ENCODE data around the gene NHEJ1. TPM values are rescaled to one million over a fixed set of nuclear protein-coding genes. Genes with fewer than 3 reads are reported as not detected.
A peak's percentile ranks its signal among the peaks of the same experiment; 100 is the strongest.

Gene NHEJ1
- total RNA-seq, 2 experiments from 2014 or later, result 20.7 to 23.8 TPM

DNA sequence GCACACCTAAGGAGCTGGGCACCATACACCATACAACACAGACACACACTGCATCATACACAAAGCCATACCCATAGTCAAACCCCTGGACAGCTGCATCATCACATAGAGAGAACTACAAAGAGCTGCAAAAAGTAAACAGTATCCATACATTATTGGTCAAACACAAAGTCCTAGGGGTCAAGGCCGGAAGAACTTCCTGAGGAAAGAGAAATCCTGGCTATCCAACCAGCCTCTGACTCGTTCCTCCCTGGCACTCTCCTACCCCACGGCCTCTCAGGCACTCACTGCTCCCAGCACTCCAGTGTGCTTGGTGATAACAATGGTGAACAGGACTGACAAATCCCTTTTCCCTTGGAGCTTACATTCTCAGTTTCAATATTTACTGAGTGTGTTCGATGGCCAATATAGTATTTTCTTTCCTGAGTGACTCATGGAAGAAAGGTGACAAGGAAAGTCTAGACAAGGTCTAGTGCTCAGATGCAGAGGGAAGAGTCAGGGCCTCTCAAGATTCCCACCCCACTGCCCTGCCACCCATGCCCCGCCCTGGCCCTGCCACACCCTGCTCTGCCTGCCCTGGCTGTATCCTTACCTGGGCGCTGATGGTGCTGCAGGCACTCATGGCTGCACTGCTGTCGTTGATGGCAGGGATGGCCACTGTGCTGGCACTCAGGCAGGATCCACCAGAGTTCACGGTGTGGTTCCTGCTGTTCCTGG, 122.7 kb downstream of the NHEJ1 start:
- no peaks in the 10 kb centered on the region for H3K36me3 Mint-ChIP-seq (ENCODE audit: low read depth)
- peaks cover 9% of the 10 kb centered on the region for H3K4me1 Mint-ChIP-seq
- H3K27ac Mint-ChIP-seq, result no peak overlapping the region
- no peaks in the 10 kb centered on the region for H3K9me3 Mint-ChIP-seq (ENCODE audit: low read depth)
- no peak for DNase-seq
- ChIA-PET CTCF (interaction anchor here (0.6 to 1.1 kb wide), 3 partner anchors 13 to 82 kb away, joined by 3 to 4 read pairs (median 3); no protein-coding TSS in a partner anchor), POLR2A (no interaction called here)
- no peak overlapping the region for H3K4me3 Mint-ChIP-seq
- intact Hi-C loops (cut with DNase I, micrococcal nuclease), result no loop called here
- peaks cover 37% of the 10 kb centered on the region for H3K27me3 Mint-ChIP-seq
- ATAC-seq, result no peak

- intact Hi-C loops (cut with DNase I, micrococcal nuclease), result no loop called here
- Mint-ChIP-seq H3K27me3 (peaks cover 29% of the 10 kb centered on the region), H3K36me3 (ENCODE audit: low read depth) (no peaks in the 10 kb centered on the region), H3K27ac (no peak overlapping the region), H3K4me3 (no peak overlapping the region), H3K4me1 (peaks cover under 1% of the 10 kb centered on the region), H3K9me3 (ENCODE audit: low read depth) (no peaks in the 10 kb centered on the region)
- ChIA-PET CTCF (interaction anchor here (0.8 to 1.3 kb wide), 3 partner anchors 9 to 18 kb away, joined by 3 to 5 read pairs (median 3); no protein-coding TSS in a partner anchor), POLR2A (no interaction called here)
- ATAC-seq, result no peak
- DNase-seq, result no peak
Measured at GRCh38 chr2:219035942-219036341, 124.7 kb downstream of the NHEJ1 start.

DNA sequence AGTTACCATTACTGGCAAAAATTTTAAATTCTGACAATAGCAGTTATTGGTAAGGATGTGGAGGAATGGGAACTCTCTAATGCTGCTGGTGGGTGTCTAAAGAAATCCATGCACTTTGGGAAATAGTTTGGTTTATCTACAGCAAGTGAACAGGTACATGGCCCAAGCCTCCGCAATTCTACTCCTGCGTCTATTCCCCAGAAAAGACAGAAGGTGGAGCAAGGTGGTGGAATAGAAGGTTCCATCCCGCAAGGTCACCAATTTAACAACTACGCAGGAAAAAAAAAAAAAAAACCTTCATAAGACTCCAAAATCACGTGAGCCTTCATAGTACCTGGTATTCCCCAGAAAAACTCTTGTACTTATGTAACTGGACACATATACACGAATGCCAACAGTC, 125.8 kb downstream of the NHEJ1 start:
- peaks cover 24% of the 10 kb centered on the region for H3K27me3 Mint-ChIP-seq
- H3K27ac Mint-ChIP-seq, result no peak overlapping the region
- CTCF ChIA-PET, result interaction anchor here (1.0 to 1.3 kb wide), 2 partner anchors 8 to 13 kb away, joined by 3 to 5 read pairs; no protein-coding TSS in a partner anchor
- POLR2A ChIA-PET, result no interaction called here
- H3K4me1 Mint-ChIP-seq, result no peaks in the 10 kb centered on the region
- H3K4me3 Mint-ChIP-seq, result no peak overlapping the region
- ATAC-seq, result no peak
- no peaks in the 10 kb centered on the region for H3K9me3 Mint-ChIP-seq (ENCODE audit: low read depth)
- DNase-seq, result no peak
- intact Hi-C loops (cut with DNase I, micrococcal nuclease), result no loop called here
- no peaks in the 10 kb centered on the region for H3K36me3 Mint-ChIP-seq (ENCODE audit: low read depth)

DNA sequence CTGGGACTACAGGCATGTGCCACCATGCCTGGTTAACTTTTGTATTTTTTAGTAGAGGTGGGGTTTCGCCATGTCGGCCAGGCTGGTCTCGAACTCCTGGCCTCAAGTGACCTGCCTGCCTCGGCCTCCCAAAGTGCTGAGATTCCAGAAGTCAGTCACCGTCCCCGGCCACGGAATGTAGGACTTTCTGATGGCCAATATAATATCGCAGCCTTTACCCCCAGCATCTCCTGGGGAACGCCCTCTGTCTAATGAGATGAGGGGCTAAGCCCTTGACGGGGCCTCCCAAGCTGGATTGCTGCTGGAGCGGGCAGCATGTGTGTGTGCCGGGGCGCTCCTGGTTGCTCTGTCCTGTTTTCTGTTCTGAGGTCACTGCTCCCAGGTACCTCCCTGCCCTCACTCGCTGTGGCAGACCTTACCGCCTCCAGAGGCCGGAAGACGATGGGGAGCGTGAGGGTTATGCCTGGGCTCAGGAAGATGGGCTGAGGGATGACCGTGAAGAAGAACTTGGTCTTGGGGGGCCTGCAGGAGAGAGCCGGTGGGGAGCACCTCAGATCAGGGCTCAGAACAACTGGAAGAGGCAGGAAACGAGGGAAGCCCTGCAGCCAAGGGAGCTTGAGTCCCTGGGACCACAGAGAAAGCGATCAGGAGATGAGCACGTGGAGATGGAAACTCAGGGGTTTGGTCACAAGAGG, 128.4 kb downstream of the NHEJ1 start:
- CTCF ChIA-PET, result interaction anchor here (0.7 kb wide), 1 partner anchor 415 kb away, joined by 3 read pairs; no protein-coding TSS in a partner anchor
- POLR2A ChIA-PET, result no interaction called here
- H3K36me3 Mint-ChIP-seq (ENCODE audit: low read depth), result no peaks in the 10 kb centered on the region
- H3K27me3 Mint-ChIP-seq, result peaks cover 14% of the 10 kb centered on the region
- DNase-seq (no peak), ATAC-seq (no peak)
- no peak overlapping the region for H3K27ac Mint-ChIP-seq
- no peaks in the 10 kb centered on the region for H3K4me1 Mint-ChIP-seq
- no peak overlapping the region for H3K4me3 Mint-ChIP-seq
- no peaks in the 10 kb centered on the region for H3K9me3 Mint-ChIP-seq (ENCODE audit: low read depth)
- intact Hi-C loops (cut with DNase I, micrococcal nuclease), result no loop called here

- Mint-ChIP-seq H3K4me1 (no peaks in the 10 kb centered on the region), H3K4me3 (no peak overlapping the region), H3K9me3 (ENCODE audit: low read depth) (no peaks in the 10 kb centered on the region), H3K27me3 (peaks cover 14% of the 10 kb centered on the region), H3K36me3 (ENCODE audit: low read depth) (no peaks in the 10 kb centered on the region), H3K27ac (no peak overlapping the region)
- POLR2A ChIA-PET, result no interaction called here
- DNase-seq, result no peak
- intact Hi-C loops (cut with DNase I, micrococcal nuclease), result no loop called here
- no peak for ATAC-seq
- CTCF ChIA-PET, result interaction anchor here (0.6 to 4.9 kb wide), 7 partner anchors 13 to 122 kb away, joined by 3 to 44 read pairs (median 12); no protein-coding TSS in a partner anchor
Measured at GRCh38 chr2:219031005-219031738, 129.4 kb downstream of the NHEJ1 start.

DNA sequence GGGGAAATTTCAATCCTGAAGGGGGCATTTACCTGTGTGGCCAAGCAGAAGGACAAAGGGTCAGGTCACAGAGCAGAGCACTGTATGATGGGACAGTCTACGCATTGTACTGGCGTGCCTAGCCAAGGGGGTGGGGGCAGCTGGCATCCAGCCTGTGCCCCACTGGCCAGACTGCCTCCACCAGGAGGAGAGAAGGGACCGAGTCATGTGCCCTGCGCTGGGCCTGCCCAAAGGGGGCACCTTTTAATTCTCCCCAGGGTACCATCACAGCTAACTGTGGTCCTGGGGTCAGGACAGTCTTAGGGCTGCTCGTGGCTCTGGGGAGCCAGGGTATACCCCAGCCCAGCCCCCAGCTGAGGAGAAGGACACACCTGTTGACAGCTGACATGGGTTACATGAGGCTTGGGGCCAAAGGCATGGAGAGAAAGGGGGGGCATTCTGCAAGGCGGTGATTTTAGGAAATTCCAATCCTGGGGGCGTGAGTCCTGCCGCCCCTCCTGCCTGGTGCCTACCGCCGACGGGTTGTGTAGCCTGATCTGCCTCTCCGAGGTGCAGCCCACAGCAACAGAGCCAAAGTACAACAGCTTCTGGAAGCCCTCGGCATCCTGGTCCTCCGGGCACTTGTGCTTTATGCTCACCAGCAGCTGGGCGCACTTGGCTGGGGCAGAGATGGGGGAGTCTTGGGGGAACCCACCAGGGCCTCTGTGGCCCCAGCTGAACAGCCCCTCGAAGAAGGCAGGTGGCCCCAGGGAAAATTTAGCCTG, 130.3 kb downstream of the NHEJ1 start:
- no peaks in the 10 kb centered on the region for H3K36me3 Mint-ChIP-seq (ENCODE audit: low read depth)
- H3K9me3 Mint-ChIP-seq (ENCODE audit: low read depth), result no peaks in the 10 kb centered on the region
- POLR2A ChIA-PET, result no interaction called here
- ATAC-seq (no peak), DNase-seq (no peak)
- peaks cover 11% of the 10 kb centered on the region for H3K27me3 Mint-ChIP-seq
- intact Hi-C loops (cut with DNase I, micrococcal nuclease), result no loop called here
- no peaks in the 10 kb centered on the region for H3K4me1 Mint-ChIP-seq
- H3K27ac Mint-ChIP-seq, result no peak overlapping the region
- CTCF ChIA-PET, result interaction anchor here (0.5 to 4.9 kb wide), 50 partner anchors 10 to 1667 kb away, joined by 3 to 44 read pairs (median 4); partner anchors contain the start of genes CFAP65, GLB1L and STK16
- no peak overlapping the region for H3K4me3 Mint-ChIP-seq

GRCh38 chr2:219029829-219030165, 130.8 kb downstream of the NHEJ1 start:
- no peaks in the 10 kb centered on the region for H3K4me1 Mint-ChIP-seq
- DNase-seq (peak; percentile 88), ATAC-seq (peak; percentile 98)
- H3K27ac Mint-ChIP-seq, result no peak overlapping the region
- POLR2A ChIA-PET, result no interaction called here
- intact Hi-C loops (cut with DNase I, micrococcal nuclease), result loop anchor here (1.0 kb wide), 6 partner anchors 29 to 126 kb away; no protein-coding TSS in a partner anchor
- H3K9me3 Mint-ChIP-seq (ENCODE audit: low read depth), result no peaks in the 10 kb centered on the region
- no peaks in the 10 kb centered on the region for H3K36me3 Mint-ChIP-seq (ENCODE audit: low read depth)
- CTCF ChIA-PET, result interaction anchor here (0.5 to 4.9 kb wide), 49 partner anchors 10 to 1666 kb away, joined by 3 to 44 read pairs (median 4); partner anchors contain the start of genes CFAP65, GLB1L and STK16
- H3K27me3 Mint-ChIP-seq, result peaks cover 11% of the 10 kb centered on the region
- H3K4me3 Mint-ChIP-seq, result no peak overlapping the region

DNA sequence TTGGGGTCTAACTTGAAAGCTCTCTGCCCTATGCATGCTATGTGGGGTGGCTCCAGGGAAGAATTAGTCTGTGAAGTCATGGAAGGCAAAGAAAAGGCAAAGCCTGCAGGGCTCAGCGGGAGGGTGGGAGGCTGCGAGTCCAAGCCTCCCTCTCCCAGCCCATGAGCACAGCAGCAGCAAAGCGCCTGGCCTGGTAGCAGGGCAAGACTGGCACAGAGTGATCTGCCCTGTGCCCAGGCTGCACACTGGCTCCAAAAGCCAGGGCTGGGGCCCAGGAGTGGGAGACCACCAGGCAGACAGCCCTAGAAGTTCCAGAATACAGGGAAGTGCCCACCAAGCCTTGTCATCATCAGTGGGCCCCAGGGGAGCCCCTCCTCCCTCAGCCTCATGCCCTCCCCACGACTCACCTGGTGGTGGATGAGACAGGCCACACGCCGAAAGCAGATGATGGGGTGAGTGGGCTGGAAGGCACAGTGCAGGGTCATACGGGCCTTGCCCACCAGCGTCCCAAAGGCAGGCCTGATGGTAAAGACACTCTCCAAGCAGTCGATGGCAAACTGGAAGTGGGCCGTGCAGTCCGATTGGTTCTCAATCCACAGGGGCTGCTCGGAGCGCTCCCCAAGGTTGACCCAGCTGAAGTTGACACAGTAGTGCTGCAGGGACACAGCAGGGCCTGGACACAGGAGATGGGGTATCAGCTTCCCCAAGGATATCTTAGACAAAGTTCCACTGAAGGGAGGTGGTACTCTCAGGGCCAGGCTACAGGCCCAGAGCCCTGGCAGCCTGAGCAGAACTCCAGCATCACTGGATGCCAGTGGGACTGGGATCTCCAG, 131.4 kb downstream of the NHEJ1 start:
- intact Hi-C loops (cut with DNase I, micrococcal nuclease), result loop anchor here (1.0 kb wide), 6 partner anchors 29 to 126 kb away; no protein-coding TSS in a partner anchor
- Mint-ChIP-seq H3K27me3 (peaks cover 9% of the 10 kb centered on the region), H3K9me3 (ENCODE audit: low read depth) (no peaks in the 10 kb centered on the region), H3K4me3 (no peak overlapping the region), H3K4me1 (no peaks in the 10 kb centered on the region), H3K27ac (no peak overlapping the region), H3K36me3 (ENCODE audit: low read depth) (no peaks in the 10 kb centered on the region)
- ChIA-PET POLR2A (no interaction called here), CTCF (interaction anchor here (0.6 to 4.9 kb wide), 44 partner anchors 9 to 1667 kb away, joined by 3 to 44 read pairs (median 4); partner anchors contain the start of genes CFAP65, GLB1L and STK16)
- DNase-seq (no peak), ATAC-seq (peak; percentile 27)

DNA sequence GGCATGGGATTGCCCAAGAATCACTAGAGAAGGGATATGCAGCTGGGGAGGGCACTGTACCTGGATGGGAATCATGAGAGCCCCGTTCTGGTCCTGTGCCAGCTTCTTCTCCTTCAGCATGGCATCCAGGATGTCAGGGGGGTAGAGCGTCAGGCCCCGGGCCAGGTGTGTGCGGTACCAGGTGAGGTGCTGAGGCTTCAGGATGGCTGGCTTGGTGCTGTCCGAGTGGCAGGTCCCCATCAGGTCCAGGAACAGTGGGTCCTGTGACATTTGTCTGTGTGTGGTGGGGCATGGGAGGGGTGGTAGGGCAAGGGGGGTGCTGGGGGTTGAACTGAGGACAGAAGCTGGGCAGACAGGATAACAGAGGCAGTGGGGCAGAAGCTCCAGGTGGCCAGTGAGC, 132.5 kb downstream of the NHEJ1 start:
- no peak for DNase-seq
- Mint-ChIP-seq H3K27me3 (peaks cover 9% of the 10 kb centered on the region), H3K36me3 (ENCODE audit: low read depth) (no peaks in the 10 kb centered on the region), H3K4me3 (no peak overlapping the region), H3K9me3 (ENCODE audit: low read depth) (no peaks in the 10 kb centered on the region), H3K4me1 (no peaks in the 10 kb centered on the region), H3K27ac (no peak overlapping the region)
- POLR2A ChIA-PET, result no interaction called here
- CTCF ChIA-PET, result interaction anchor here (1.0 to 4.9 kb wide), 6 partner anchors 13 to 130 kb away, joined by 3 to 44 read pairs (median 16); partner anchors contain the start of gene CFAP65
- intact Hi-C loops (cut with DNase I, micrococcal nuclease), result no loop called here
- ATAC-seq, result no peak

DNA sequence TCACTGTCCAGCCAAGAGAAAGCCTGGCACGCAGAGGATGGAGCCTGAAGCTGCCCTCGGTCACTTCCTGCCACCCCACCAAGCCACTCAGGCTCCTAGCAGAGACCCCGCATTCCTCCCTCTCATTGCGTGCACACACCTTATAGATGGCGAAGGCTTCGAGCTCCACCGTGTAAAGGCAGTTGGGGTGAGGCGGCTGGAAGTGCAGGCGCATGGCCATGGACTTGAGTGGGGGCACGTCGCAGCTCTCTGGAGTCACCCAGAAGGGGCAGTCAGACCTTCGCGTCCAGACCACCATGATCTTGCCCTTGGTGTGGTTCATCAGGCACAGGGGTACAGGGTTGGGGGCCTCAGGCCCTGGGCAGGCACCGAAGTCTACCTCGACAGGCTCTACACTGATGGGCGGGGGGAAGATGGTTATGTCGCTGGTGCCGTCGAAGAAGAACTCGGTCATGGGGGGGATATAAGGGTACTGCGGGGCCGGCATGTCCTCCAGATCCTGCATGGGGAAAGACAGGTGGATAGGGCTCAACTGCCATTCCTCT, 133.0 kb downstream of the NHEJ1 start:
- Mint-ChIP-seq H3K27ac (no peak overlapping the region), H3K4me1 (no peaks in the 10 kb centered on the region), H3K4me3 (no peak overlapping the region), H3K27me3 (peaks cover 8% of the 10 kb centered on the region), H3K9me3 (ENCODE audit: low read depth) (no peaks in the 10 kb centered on the region), H3K36me3 (ENCODE audit: low read depth) (no peaks in the 10 kb centered on the region)
- DNase-seq (no peak), ATAC-seq (no peak)
- intact Hi-C loops (cut with DNase I, micrococcal nuclease), result no loop called here
- ChIA-PET POLR2A (no interaction called here), CTCF (interaction anchor here (0.7 to 4.9 kb wide), 9 partner anchors 8 to 126 kb away, joined by 3 to 44 read pairs (median 5); partner anchors contain the start of gene CFAP65)

Measured in activated CD4-positive, alpha-beta T cell treated with anti-CD3 and anti-CD28 coated beads for 36 hours (primary cell).